Measurements from ENCODE around the gene RENBP.

Gene RENBP

GRCh38 chrX:153900831-153901752, 43.4 kb downstream of the RENBP start (continued):
- TF ChIP-seq, protein P1, sequence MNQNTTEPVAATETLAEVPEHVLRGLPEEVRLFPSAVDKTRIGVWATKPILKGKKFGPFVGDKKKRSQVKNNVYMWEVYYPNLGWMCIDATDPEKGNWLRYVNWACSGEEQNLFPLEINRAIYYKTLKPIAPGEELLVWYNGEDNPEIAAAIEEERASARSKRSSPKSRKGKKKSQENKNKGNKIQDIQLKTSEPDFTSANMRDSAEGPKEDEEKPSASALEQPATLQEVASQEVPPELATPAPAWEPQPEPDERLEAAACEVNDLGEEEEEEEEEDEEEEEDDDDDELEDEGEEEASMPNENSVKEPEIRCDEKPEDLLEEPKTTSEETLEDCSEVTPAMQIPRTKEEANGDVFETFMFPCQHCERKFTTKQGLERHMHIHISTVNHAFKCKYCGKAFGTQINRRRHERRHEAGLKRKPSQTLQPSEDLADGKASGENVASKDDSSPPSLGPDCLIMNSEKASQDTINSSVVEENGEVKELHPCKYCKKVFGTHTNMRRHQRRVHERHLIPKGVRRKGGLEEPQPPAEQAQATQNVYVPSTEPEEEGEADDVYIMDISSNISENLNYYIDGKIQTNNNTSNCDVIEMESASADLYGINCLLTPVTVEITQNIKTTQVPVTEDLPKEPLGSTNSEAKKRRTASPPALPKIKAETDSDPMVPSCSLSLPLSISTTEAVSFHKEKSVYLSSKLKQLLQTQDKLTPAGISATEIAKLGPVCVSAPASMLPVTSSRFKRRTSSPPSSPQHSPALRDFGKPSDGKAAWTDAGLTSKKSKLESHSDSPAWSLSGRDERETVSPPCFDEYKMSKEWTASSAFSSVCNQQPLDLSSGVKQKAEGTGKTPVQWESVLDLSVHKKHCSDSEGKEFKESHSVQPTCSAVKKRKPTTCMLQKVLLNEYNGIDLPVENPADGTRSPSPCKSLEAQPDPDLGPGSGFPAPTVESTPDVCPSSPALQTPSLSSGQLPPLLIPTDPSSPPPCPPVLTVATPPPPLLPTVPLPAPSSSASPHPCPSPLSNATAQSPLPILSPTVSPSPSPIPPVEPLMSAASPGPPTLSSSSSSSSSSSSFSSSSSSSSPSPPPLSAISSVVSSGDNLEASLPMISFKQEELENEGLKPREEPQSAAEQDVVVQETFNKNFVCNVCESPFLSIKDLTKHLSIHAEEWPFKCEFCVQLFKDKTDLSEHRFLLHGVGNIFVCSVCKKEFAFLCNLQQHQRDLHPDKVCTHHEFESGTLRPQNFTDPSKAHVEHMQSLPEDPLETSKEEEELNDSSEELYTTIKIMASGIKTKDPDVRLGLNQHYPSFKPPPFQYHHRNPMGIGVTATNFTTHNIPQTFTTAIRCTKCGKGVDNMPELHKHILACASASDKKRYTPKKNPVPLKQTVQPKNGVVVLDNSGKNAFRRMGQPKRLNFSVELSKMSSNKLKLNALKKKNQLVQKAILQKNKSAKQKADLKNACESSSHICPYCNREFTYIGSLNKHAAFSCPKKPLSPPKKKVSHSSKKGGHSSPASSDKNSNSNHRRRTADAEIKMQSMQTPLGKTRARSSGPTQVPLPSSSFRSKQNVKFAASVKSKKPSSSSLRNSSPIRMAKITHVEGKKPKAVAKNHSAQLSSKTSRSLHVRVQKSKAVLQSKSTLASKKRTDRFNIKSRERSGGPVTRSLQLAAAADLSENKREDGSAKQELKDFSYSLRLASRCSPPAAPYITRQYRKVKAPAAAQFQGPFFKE (tag by site-specific recombination; IDR thresholded peaks at IDR 0.05; ENCODE audit: borderline replicate concordance), result no peak
- TF ChIP-seq, protein P2, sequence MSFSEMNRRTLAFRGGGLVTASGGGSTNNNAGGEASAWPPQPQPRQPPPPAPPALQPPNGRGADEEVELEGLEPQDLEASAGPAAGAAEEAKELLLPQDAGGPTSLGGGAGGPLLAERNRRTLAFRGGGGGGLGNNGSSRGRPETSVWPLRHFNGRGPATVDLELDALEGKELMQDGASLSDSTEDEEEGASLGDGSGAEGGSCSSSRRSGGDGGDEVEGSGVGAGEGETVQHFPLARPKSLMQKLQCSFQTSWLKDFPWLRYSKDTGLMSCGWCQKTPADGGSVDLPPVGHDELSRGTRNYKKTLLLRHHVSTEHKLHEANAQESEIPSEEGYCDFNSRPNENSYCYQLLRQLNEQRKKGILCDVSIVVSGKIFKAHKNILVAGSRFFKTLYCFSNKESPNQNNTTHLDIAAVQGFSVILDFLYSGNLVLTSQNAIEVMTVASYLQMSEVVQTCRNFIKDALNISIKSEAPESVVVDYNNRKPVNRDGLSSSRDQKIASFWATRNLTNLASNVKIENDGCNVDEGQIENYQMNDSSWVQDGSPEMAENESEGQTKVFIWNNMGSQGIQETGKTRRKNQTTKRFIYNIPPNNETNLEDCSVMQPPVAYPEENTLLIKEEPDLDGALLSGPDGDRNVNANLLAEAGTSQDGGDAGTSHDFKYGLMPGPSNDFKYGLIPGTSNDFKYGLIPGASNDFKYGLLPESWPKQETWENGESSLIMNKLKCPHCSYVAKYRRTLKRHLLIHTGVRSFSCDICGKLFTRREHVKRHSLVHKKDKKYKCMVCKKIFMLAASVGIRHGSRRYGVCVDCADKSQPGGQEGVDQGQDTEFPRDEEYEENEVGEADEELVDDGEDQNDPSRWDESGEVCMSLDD (tag by site-specific recombination; IDR thresholded peaks at IDR 0.05), result no peak; the same call in 1 of the 2 replicates
- TF ChIP-seq ZNF560 (tag by site-specific recombination; IDR thresholded peaks at IDR 0.05; ENCODE audit: borderline replicate concordance), result no peak
- TF ChIP-seq ZNF398 (tag by site-specific recombination; IDR thresholded peaks at IDR 0.05), result peak; percentile 64
- TF ChIP-seq REST (tag by site-specific recombination; IDR thresholded peaks at IDR 0.05), result peak; percentile 80
- TF ChIP-seq ZNF274 (IDR thresholded peaks at IDR 0.05; ENCODE audit: low read length), result no peak
- TF ChIP-seq ZNF274 (tag by site-specific recombination; IDR thresholded peaks at IDR 0.05; ENCODE audit: borderline replicate concordance), result no peak
- no peak for TF ChIP-seq ZNF530 (tag by site-specific recombination; IDR thresholded peaks at IDR 0.05; ENCODE audit: low read depth)
- no peak for TF ChIP-seq ZNF2 (tag by site-specific recombination; IDR thresholded peaks at IDR 0.05)
- TF ChIP-seq ZNF501 (tag by site-specific recombination; IDR thresholded peaks at IDR 0.05), result no peak
- 0 out of 2 replicates have a peak, but pooled peaks have one; percentile 3 for TF ChIP-seq GLIS1 (tag by site-specific recombination; IDR thresholded peaks at IDR 0.05)
- TF ChIP-seq, protein P3, sequence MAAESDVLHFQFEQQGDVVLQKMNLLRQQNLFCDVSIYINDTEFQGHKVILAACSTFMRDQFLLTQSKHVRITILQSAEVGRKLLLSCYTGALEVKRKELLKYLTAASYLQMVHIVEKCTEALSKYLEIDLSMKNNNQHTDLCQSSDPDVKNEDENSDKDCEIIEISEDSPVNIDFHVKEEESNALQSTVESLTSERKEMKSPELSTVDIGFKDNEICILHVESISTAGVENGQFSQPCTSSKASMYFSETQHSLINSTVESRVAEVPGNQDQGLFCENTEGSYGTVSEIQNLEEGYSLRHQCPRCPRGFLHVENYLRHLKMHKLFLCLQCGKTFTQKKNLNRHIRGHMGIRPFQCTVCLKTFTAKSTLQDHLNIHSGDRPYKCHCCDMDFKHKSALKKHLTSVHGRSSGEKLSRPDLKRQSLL (tag by site-specific recombination; IDR thresholded peaks at IDR 0.05), result no peak
- no peak for TF ChIP-seq ZNF624 (tag by site-specific recombination; IDR thresholded peaks at IDR 0.05)
- TF ChIP-seq FEZF1 (tag by site-specific recombination; IDR thresholded peaks at IDR 0.05), result no peak
- TF ChIP-seq, protein P4, sequence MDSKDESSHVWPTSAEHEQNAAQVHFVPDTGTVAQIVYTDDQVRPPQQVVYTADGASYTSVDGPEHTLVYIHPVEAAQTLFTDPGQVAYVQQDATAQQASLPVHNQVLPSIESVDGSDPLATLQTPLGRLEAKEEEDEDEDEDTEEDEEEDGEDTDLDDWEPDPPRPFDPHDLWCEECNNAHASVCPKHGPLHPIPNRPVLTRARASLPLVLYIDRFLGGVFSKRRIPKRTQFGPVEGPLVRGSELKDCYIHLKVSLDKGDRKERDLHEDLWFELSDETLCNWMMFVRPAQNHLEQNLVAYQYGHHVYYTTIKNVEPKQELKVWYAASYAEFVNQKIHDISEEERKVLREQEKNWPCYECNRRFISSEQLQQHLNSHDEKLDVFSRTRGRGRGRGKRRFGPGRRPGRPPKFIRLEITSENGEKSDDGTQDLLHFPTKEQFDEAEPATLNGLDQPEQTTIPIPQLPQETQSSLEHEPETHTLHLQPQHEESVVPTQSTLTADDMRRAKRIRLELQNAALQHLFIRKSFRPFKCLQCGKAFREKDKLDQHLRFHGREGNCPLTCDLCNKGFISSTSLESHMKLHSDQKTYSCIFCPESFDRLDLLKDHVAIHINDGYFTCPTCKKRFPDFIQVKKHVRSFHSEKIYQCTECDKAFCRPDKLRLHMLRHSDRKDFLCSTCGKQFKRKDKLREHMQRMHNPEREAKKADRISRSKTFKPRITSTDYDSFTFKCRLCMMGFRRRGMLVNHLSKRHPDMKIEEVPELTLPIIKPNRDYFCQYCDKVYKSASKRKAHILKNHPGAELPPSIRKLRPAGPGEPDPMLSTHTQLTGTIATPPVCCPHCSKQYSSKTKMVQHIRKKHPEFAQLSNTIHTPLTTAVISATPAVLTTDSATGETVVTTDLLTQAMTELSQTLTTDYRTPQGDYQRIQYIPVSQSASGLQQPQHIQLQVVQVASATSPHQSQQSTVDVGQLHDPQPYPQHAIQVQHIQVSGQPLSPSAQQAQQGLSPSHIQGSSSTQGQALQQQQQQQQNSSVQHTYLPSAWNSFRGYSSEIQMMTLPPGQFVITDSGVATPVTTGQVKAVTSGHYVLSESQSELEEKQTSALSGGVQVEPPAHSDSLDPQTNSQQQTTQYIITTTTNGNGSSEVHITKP (tag by site-specific recombination; IDR thresholded peaks at IDR 0.05), result no peak
- TF ChIP-seq ZNF548 (tag by site-specific recombination; IDR thresholded peaks at IDR 0.05), result 0 out of 2 replicates have a peak, but pooled peaks have one; percentile 30
- TF ChIP-seq ZNF138 (tag by site-specific recombination; IDR thresholded peaks at IDR 0.05; ENCODE audit: borderline replicate concordance), result no peak
- peak; percentile 46; the same call in 1 of the 2 replicates for TF ChIP-seq ZNF223 (tag by site-specific recombination; IDR thresholded peaks at IDR 0.05)
